H1 (cell line): ENCODE results near the gene SIK2. TPM values are rescaled to one million over a fixed set of nuclear protein-coding genes. Genes with fewer than 3 reads are reported as not detected.
A peak's percentile ranks its signal among the peaks of the same experiment; 100 is the strongest.

ENCODE experiments used
- ASH2L ChIP-seq: fragments of 200-600, 300-600 bp; sonication (generic); IDR thresholded peaks from one replicate; pipeline ENCODE4 v1.7.1; 2017; ENCODE audit warnings: low read length
- CHD1 ChIP-seq: IDR thresholded peaks from 2 replicates; pipeline ENCODE4 v1.6.1; 2012; ENCODE audit warnings: low read depth, low read length, improper control_type of control experiment
- CTCF ChIP-seq, 3 experiments: IDR thresholded peaks; 1 replicate in 2 of 3; 2 replicates in 1 of 3; pipeline versions ENCODE4 v1.5.1 to v1.6.1; 2011; ENCODE audit warnings: low read length in 3 of 3, mild to moderate bottlenecking in 3 of 3, inconsistent platforms in 2 of 3, low read depth in 1 of 3, moderate library complexity in 1 of 3; ENCODE audit not compliant: insufficient read depth in 1 of 3; ENCODE audit errors: control extremely low read depth in 1 of 3
- EGR1 ChIP-seq: IDR thresholded peaks from 2 replicates; pipeline ENCODE4 v1.6.1; 2011; ENCODE audit warnings: low read depth, low read length, borderline replicate concordance
- HDAC6 ChIP-seq: IDR thresholded peaks from one replicate; pipeline ENCODE4 v1.7.1; 2012; ENCODE audit warnings: low read depth, mild to moderate bottlenecking, inconsistent platforms, low read length, moderate library complexity
- KDM1A ChIP-seq: fragments of 200-600, 300-600 bp; sonication (generic); IDR thresholded peaks from 2 replicates; pipeline ENCODE4 v1.7.1; 2016; ENCODE audit warnings: mild to moderate bottlenecking, low read length, borderline replicate concordance
- KDM4A ChIP-seq: IDR thresholded peaks from one replicate; pipeline ENCODE4 v1.7.1; 2012; ENCODE audit warnings: low read depth, mild to moderate bottlenecking, moderate library complexity, low read length, inconsistent platforms; ENCODE audit not compliant: severe bottlenecking
- MAX ChIP-seq: IDR thresholded peaks from 2 replicates; pipeline ENCODE4 v1.6.1; 2012; ENCODE audit warnings: inconsistent platforms
- NANOG ChIP-seq: IDR thresholded peaks from 2 replicates; pipeline ENCODE4 v1.6.1; 2011; ENCODE audit warnings: low read length, low read depth, mild to moderate bottlenecking, inconsistent platforms; ENCODE audit not compliant: insufficient read depth, poor library complexity, severe bottlenecking
- PHF8 ChIP-seq: fragments of 200-600 bp; sonication (generic); conservative IDR thresholded peaks from 2 replicates; pipeline ENCODE4 v1.7.1; 2012; ENCODE audit warnings: low read depth, mild to moderate bottlenecking, inconsistent platforms, low read length, moderate library complexity
- POLR2AphosphoS5 ChIP-seq: IDR thresholded peaks from 2 replicates; pipeline ENCODE4 v1.6.1; 2011; ENCODE audit warnings: low read depth, low read length
- SAP30 ChIP-seq: fragments of 300-600 bp; sonication (generic); IDR thresholded peaks from 2 replicates; pipeline ENCODE4 v1.7.1; 2012; ENCODE audit warnings: low read length, moderate library complexity, mild to moderate bottlenecking, inconsistent platforms; ENCODE audit not compliant: insufficient read depth, insufficient replicate concordance
- SP1 ChIP-seq: IDR thresholded peaks from 2 replicates; pipeline ENCODE4 v1.6.1; 2011; ENCODE audit warnings: low read depth, low read length
- TAF7 ChIP-seq: optimal IDR thresholded peaks from 2 replicates; pipeline ENCODE3; 2011; ENCODE audit warnings: low read depth, mild to moderate bottlenecking, inconsistent platforms, low read length, moderate library complexity, borderline replicate concordance
- TBP ChIP-seq: IDR thresholded peaks from 2 replicates; pipeline ENCODE4 v1.6.1; 2011; ENCODE audit warnings: low read depth, low read length, improper control_type of control experiment
- YY1 ChIP-seq: IDR thresholded peaks from 2 replicates; pipeline ENCODE4 v1.6.1; 2011; ENCODE audit warnings: low read depth, mild to moderate bottlenecking, low read length
- polyA plus RNA-seq, 7 experiments: library from polyadenylated mRNA; depleted of rRNA in 3 of 7; stranded (reverse) in 5 of 7; unstranded in 2 of 7; fragments of >200 nt in 5 of 7; fragments of 200-250 nt in 2 of 7; gene quantifications; 1 replicate in 5 of 7; 2 replicates in 1 of 7; 4 replicates in 1 of 7; pipeline versions ENCODE4 v1.2.1 to v1.2.3, GENCODE V29; 2011 to 2013; ENCODE audit warnings: missing spikeins in 2 of 7, mixed read lengths in 2 of 7
- total RNA-seq: library from RNA; stranded (reverse); fragmentation: NEBNext Ultra II Directional; extraction: Animal tissue kit (Norgen Biotek cat#: 25700); gene quantifications from 2 replicates; pipeline ENCODE4 v1.2.1, GENCODE V29; 2021

SIK2 gene
- total and polyA plus RNA-seq, 2 of the 8 experiments (the other 6 are each of a cell fraction or from before 2014, with no cell fraction given): 8.8 to 11.2 TPM

DNA sequence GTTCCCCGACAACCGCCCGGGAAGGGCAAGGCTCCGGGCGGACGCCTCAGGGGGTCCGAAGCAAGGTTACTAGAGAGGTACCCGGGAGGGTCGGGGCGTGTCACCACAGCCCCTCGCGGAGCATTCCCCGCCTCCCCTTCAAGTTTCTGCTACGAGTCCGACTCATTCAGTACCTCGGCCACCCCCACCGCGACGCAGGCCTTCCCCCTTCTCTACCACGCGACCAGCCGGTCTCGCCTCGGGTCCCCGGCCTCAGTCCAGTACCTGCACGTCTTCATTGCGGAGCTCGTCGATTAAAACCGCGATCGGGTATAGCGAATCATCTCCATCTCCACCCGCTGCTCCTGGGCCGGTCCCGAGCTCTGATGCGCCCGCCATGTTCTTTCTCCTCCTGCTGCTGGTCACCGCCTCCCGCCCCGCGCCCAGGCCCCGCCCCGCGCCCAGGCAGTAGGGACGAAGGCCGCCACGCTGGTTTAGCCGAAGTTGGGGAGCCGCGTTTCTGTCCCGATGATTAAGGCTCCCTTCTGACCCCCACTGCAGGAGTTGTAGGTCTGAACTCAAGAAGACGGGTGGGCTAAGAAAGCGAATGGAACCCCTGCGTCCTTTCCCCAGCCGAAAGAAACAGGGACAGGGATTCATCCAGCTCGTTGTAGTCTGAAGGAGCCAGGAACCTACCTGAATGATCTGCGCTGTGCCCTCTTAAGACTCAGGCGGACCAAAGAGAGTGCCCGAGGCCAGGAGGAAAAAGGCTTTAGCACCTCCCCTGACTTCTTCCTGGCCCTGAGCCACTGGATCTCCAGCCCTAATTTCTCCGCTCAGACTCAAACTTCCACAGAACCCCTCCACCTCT is 164.0 kb downstream of the SIK2 start, which contains the start of gene PPP2R1B (continued):
- TF ChIP-seq KDM1A (no peak), MAX (peak; percentile 59), CTCF (IDR thresholded peaks at IDR 0.05; ENCODE audit: control extremely low read depth in 1 of 3, insufficient read depth in 1 of 3, low read depth in 1 of 3, low read length in 3 of 3) (no peak), TBP (peak; percentile 64), EGR1 (no peak), KDM4A (peak; percentile 72), NANOG (no peak), PHF8 (peak; percentile 90), POLR2AphosphoS5 (peak; percentile 76; the same call in 1 of the 2 replicates), CHD1 (no peak), YY1 (peak; percentile 87), TAF7 (peak; percentile 50), HDAC6 (no peak), SAP30 (peak; percentile 76), SP1 (no peak), ASH2L (peak; percentile 96)
